8988T (cell line): Measurements from ENCODE around the gene TNN.
"Not testable (repeated sequence)": the region's sequence is repeated elsewhere in the genome, so short reads cannot be mapped to it uniquely, and the experiment has no call there.

Experiments used
- DNase-seq: peaks from one replicate; pipeline ENCODE4 v3.0.0; 2011

The TNN gene

DNA sequence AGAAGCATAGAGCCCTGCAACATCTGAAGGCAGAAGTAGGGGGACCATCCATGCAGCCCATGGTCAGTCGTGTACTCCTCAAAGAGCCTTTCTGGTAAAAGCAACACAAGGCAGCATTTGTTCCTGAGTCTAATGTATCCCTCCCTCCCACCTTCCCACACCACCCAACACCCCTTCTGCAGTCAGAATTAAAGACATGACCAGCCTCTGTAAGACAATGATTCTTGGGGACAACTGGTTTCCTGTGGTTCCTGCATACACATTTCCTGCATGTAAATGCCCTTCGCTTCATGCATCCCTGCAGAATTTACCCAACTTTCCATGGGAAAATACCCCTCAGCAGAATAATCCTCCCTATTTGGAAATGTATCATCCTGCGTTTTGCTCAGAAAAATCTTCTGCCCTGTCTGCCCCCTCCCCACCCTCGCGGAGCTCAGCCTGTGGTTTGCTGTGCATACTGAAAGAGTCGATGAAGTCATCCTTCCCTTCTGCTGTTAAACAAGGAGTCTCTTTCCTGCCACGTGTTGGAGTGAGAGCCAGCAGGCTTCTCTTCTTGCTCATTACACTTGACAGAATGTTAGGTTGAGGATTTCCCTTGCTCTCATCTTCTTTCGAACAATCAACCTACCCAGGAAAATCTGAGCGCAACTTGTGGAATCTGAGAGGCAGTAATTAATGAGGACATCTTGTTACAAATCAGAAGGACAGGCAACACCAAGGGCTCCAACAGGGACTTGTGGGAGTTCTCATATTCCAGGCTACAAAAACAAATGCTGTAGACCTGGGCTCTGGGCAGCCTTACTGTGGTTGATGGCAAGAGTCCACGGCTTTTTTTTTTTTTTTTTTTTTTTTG is 4.7 kb downstream of the TNN start:
- DNase-seq = no peak

DNA sequence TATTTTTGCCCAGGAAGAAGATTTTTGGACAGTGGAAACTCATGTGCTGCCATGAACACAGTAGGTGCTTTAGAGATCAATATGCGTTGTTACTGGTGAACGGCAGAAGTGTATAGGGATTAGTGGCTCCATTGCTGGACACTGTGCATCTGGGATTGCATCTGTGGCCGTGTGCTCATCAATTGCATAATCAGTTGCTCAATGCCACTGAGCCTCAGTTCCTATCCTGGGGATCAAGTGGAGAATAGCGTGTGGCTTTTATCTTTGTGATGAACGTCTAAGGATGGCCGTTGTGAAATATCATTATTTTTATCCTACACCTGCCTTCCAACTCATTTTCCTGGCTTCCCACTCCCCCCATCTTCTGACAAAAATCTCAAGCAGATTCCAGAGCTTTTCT is 5.4 kb downstream of the TNN start:
- DNase-seq = no peak

DNA sequence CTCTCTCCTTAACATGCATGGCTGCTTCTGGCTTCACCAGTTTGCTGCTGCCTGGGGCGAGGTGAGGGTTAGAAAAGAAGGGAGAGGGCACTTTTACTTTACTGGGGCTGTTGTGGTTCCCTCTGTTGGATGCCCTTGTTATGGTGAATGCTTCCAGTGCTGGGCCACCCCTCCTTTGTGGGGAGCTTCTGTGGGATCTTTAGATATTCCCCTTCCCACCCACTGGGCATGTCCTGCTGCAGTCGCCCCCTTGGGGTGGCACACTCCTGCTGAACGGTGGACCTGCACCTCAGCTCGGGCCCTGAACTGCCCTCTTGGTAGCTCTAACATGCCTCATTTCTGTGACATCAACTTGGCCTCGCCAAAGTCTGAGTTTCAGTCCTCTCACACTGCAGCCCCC is 6.0 kb downstream of the TNN start:
- no peak for DNase-seq

DNA sequence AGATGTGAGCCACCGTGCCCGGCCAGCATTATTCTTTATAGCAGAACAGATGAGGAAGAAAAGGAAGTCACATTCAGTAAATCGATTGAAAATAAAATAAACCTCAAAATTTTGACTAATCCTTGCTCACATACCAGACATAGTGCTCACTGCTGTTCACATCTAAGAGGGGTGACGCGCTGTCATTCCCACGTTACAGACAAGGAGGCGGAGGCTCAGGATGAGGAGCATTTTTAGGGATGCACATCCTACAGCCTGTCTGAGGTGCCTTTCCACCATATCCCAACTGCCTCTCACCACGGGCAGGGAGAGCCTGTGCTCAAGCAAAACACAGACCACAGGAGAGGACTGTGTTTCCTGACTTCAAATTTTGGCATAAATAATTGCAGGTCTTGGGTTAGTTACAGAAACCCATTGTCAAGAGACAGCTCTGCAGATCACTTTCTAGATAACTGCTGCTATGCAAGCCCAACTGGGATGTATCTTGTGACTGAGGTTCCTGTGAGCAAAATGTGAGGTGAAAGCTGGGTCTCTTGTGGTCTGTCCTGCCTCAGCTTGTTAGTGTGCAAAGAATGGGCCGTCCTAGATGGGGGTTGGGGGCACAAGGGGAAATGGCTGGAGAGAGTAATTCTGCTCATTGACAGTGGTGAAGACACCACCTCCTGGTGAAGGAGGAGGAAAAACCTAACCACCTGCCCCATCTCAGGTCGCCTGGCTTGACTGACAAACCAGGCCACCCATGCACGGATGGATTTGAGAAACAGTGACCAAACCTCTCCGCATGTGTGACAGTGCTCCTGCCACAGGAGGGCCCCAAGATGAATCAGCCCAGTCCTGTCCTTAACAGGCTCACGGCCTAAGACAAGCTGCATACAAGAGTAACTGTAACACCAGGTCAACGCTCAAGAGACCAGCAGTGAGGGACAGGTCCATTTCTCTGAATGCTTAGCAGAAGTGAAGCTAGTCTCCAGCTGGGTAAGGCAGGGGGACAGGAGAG is 8.2 kb downstream of the TNN start:
- no peak for DNase-seq

DNA sequence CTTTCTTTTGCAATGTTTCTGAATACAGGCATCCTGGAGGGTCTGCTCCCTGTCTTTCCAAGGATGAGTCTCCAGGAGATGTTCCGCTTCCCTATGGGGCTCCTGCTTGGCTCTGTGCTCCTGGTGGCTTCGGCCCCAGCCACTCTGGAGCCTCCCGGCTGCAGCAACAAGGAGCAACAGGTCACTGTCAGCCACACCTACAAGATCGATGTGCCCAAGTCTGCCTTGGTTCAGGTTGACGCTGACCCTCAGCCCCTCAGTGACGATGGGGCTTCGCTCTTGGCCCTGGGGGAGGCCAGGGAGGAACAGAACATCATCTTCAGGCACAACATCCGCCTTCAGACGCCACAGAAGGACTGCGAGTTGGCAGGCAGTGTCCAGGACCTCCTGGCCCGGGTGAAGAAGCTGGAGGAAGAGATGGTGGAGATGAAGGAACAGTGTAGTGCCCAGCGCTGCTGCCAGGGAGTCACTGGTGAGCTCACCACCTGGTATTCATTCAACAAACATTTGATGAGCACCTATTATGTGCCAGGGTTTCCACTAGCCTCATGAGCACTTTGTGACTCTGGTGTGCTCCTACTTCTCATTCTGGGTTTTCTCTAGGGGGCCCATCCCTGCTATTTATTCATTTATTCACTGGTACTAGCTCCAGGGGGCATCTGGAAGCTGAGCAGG is 9.9 kb downstream of the TNN start:
- DNase-seq = no peak

DNA sequence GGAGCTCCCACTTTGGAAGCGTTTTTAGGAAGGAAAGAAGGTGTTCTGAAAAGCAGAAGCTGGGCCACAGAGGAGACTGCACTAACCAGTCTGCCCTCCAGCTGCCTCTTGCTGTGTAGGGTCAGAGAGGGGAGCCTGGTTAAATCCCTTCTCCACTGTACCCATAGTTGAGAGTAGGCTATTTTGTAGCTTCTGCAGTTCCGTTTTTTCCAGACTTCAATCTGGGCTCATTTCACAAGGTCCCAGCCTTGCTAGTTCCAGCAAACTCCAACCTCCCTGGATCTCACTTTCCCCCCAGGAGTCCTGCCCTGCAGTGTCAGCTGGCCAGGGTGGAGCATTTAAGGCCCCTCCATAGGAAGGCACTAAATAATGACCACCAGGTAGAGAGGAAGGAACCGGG is 11.0 kb downstream of the TNN start:
- no peak for DNase-seq

DNA sequence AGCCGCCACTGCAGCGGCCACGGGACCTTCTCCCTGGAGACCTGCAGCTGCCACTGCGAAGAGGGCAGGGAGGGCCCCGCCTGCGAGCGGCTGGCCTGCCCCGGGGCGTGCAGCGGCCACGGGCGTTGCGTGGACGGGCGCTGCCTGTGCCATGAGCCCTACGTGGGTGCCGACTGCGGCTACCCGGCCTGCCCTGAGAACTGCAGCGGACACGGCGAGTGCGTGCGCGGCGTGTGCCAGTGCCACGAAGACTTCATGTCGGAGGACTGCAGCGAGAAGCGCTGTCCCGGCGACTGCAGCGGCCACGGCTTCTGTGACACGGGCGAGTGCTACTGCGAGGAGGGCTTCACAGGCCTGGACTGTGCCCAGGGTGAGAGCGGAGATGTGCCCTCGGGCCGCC is 11.7 kb downstream of the TNN start:
- no peak for DNase-seq

DNA sequence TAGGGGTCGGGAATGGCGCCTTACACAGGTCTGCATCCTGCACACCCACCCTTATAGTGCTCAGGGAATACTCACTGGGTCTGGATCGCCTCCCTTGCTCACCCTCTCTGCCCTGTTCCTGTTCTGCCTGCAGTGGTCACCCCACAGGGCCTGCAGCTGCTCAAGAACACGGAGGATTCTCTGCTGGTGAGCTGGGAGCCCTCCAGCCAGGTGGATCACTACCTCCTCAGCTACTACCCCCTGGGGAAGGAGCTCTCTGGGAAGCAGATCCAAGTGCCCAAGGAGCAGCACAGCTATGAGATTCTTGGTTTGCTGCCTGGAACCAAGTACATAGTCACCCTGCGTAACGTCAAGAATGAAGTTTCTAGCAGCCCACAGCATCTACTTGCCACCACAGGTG is 12.4 kb downstream of the TNN start:
- no peak for DNase-seq

DNA sequence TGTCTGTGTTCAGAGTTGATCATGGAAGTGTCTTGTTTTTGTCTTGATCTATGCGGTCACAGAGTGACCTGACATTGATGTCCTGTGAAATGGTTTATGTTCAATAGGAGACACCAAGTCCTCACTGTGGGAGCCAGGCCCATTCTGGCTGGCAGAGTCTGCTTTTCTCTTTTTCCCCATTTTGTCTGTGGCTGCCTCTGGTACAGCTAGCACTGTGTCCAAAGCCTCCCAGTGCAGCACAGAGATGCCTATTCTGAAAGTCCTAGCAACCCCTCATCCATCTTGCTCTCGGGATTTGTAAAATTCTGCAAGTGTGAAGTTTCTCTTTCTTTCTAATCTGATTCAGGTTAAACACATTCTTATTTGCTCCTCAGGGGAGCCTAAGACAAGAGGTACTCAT is 14.3 kb downstream of the TNN start:
- no peak for DNase-seq

DNA sequence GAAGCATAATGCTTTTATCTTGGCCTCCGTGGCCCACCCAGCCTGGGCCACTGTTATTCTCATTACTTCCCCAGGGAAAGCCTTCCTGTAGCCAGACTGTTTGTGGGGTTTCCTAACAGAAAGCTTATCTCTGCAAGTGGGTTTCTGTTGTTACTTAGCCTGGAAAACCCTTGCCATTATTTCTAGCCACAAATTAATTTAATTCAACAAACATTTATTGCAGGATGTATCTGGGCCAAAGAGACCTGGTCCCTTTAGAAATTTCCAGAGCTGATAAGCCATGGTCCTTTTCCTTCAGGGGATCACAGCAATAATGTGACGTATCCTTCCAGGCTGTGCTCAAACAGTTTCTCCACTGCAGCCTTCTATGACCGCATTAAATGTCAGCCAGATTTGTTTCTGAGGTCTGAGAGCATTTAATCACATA is 20.9 kb downstream of the TNN start:
- no peak for DNase-seq

DNA sequence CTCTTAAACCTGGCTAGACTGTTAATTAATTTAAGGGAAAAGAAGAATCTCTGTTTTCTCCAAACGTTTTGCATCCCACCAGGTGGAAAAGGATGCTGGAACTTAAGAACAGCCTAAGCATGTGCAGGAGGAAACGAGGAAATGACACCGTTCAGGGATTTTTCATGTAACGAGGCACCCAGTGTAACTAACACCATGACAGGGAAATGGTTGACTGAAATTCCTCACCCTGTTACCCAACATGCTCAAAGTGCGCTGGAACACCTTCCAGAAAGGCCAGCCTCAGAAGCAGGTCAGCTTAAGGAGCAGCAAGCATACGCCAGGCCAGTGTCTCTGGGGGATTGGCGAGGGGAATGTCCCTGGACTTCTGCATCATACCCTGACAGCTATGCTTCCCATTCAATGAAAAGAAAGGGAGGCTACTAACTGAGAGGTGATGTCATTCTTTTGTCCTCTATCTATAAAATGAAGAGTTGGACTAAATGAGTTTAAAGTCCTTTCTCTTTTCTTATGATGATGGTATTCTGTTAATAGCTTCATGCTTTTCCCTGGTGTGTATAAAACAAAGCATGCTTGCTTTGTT is 21.6 kb downstream of the TNN start:
- DNase-seq = no peak

DNA sequence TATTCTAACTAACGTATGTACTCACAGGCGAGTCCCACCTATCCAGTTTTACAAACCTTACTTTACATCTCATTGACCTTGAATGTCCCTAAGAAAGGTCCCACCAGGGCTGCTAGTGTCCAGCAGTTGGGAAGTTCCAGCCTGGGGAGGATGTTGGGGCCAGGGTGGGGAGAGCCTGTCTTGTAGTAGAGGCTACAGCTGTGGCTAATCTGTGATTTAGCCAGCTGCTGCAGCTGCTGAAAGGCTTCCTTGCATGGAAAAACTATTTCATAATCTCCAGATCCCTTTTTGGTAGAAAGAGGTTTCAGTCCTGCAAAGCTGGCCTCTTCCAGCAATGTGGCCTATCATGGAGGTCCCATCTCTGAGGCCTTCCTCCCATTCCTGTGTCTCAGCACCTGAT is 23.1 kb downstream of the TNN start:
- no peak for DNase-seq

DNA sequence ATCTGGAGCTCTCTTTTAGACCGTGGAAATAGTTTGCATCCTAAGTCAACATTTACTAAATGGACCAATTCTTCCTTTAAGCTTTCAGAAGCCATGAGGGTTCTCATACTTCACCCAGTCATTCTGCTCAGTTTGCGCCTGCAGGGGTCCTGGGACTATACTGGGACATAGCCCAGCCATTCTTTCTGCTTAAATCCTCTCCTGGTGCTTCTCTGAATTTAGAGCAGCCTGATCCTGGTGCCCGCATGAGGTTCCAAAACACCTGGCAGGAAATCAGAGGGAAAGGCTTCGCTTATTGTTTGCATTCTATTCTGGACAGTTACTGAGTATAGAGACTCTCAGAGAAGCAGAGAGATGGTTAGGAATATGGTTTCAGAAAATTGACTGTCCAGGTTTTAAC is 27.0 kb downstream of the TNN start:
- no peak for DNase-seq

DNA sequence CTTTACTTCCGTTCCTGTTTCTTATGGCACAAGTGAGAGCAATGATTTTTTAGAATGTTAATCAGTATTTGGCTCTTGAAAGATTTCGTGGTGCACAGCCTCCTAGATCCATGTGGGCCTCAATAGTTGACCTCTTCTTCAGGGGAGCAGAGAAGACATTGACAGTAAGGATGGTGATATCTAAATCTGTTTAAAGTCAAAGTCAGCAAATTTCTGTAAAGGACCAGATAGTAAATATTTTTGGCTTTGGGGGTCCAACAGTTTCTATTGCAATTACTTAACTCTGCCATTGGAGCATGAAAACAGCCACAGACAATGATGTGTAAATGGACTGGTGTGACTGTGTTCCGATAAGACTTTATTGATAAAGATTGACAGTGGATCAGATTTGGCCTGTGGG is 27.4 kb downstream of the TNN start:
- DNase-seq = no peak

DNA sequence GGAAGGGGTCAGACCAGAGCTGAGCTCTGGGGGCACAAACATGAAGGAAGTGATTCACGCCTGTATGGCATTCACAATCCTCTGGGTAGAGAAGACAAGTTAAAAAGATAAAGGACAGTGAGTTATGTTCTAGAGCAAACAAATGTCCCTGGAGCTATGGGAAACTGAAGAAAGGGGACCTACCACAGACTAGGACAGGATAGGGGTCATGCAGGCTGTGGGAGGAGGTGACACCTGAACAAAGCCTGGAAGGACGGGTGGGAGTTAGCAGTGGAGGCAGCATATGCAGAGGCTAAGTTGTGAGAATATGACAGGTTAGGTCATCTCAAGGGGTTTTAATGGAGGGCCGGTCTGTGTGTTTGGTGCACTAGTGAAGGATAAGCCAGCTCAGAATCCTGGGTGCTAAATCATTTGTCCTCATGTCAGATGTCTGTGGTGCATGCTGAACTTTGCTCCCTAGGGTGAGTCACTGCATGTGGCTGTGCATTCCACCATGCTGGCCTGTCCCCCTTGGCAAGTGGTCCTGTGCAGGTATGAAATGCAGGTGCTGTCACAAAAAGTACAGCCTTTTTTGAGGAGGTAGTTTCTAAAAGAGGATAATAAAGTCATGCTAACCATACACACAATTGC is 28.5 kb downstream of the TNN start:
- DNase-seq = no peak

DNA sequence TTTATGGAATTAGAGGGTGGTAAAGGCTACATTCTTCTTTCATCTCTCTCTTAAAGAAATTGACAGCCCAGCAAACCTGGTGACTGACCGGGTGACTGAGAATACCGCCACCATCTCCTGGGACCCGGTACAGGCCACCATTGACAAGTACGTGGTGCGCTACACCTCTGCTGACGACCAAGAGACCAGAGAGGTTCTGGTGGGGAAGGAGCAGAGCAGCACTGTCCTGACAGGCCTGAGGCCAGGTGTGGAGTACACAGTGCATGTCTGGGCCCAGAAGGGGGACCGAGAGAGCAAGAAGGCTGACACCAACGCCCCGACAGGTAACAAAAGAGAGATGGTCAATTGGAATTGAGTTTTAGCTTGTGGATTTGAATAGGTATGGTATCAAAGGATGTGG is 29.7 kb downstream of the TNN start:
- DNase-seq = no peak

DNA sequence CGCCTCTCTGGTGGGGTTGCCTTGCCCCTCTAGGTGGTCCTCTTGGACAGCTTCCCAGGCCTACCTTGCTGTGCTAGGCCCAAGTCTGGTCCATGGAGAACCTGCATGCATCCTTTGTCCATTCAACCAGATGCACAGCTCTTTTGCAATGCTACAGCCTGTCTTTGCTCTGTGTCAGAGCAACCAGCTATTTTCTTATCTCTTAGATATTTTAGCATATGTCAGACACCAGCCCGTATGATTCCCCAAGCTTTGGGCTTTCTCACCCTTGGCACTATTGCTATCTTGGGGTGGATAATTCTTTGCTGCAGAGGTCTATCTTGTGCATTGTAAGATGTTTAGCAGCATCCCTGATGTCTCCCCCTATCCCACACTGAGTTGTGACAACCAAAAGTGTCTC is 32.3 kb downstream of the TNN start:
- DNase-seq = no peak

DNA sequence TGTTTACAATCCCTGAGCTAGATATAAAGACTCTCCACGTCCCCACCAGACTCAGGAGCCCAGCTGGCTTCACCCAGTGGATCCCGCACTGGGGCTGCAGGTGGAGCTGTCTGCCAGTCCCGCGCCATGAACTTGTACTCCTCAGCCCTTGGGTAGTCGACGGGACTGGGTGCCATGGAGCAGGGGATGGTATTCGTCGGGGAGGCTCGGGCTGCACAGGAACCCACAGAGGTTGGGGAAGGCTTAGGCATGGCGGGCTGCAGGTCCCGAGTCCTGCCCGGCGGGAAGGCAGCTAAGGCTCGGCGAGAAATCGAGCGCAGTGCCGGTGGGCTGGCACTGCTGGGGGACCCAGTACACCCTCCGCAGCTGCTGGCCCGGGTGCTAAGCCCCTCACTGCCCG is 34.5 kb downstream of the TNN start:
- DNase-seq = not testable (repeated sequence)

DNA sequence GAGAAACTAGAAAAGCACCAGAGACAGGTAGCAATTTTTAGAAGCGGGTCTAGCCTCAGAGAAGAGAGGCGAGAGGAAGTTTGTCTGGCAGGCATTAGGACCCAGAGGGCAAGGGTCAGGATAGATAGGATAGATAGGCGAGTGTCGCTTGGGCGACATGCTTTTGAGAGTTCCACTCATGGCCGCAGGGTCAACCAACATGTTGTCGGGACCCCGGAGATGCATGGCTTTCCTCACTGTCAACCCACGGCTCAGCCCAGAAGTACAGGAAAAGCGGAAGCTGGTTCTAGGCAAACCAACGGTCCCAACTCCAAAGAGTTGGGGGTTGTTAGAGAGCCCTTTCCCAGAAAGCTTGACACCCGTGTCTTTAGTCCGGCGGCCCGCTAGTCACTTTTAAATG is 38.9 kb downstream of the TNN start:
- DNase-seq = not testable (repeated sequence)

DNA sequence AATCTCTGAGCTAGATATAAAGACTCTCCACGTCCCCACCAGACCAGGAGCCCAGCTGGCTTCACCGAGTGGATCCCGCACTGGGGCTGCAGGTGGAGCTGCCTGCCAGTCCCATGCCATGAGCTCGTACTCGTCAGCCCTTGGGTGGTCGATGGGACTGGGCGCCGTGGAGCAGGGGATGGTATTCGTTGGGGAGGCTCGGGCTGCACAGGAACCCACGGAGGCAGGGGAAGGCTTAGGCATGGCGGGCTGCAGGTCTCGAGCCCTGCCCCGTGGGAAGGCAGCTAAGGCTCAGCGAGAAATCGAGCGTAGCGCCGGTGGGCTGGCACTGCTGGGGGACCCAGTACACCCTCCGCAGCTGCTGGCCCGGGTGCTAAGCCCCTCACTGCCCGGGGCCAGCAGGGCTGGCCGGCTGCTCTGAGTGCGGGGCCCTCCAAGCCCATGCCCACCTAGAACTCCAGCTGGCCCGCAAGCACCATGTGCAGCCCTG is 40.7 kb downstream of the TNN start:
- not testable (repeated sequence) for DNase-seq

DNA sequence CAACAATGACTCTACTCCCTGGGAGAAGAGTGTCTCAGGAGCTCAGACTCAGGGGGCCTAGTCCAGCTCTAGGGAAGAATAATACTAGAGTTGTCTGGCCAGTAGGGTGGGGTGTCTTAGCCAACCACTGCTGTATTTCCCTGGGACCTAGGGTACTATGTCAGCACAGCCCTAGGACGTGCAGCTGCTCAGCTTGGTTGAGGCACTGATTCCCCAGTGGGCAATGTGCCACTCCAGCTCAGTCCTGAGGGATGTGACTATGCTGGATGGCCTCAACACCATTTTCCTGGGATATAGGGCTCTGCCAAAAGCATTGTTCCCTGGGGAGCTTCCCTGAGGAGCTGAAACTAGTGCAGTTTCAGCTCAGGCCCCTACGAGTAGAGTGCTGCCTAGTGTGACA is 47.4 kb downstream of the TNN start:
- no peak for DNase-seq

DNA sequence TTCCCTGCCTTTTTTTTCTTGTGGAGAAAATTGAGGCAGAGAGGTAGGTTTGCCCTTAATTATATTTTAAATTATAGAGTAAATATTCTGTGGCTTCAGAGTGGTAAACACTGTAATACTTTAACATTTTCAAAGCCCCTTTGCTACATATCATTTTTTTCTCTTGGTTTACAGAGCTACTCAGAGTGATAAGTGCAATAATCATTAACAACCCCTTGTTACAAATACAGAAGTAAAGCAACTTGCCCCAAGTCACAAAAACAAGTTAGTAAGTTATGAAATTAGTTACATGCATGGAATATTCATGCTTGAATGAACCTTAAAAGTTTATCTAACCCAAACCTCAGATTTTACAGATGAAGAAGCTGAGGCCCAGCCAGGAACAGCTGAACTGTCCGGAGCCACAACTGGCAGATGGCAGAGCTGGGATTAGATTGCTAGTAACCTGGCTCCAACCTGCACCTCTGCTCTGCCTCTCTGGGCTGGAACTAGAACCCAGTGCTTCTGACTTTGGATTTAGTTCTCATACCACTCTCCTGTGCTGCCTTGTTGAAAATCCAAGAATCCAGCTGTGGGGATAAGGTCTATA is 48.7 kb downstream of the TNN start:
- no peak for DNase-seq
